ENCODE data around the gene BTF3. TPM values are rescaled to one million over a fixed set of nuclear protein-coding genes. Genes with fewer than 3 reads are reported as not detected.

BTF3 gene
- total and polyA plus RNA-seq, 11 donors: 336 to 824 (median 407) TPM

DNA sequence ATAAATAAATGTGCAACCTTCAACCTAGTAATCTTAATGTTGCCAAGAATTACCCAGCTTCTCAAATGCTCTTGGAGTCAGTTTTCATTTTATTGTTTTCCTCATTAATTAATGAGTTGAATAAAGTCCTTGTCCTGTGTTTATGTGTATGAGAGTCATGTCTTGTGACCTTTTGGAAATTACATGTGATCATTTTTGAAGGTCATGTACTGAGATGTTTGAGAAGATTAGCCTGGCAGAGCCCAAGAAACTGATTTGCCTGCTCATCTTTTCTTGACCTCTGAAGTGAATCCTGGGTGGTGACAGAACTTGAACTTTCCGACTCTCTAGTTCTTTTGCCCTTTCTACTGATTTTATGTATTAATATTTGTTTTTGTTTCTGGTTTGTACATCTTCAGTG lies 51.8 kb downstream of the BTF3 start:
- intact Hi-C loops (cut with DNase I): no loop called here
- DNase-seq: no peak
- Histone ChIP-seq H3K9me3 (no peaks in the 10 kb centered on the region), H3K27ac (no peak overlapping the region), H3K4me3 (no peak overlapping the region), H3K27me3 (no peaks in the 10 kb centered on the region), H3K4me1 (peaks cover 0 to 2% (median 0%) of the 10 kb centered on the region in 12 donors), H3K36me3 (peaks cover 0 to 43% (median 35%) of the 10 kb centered on the region in 9 donors)
- no peak for ATAC-seq
- TF ChIP-seq, protein P1, sequence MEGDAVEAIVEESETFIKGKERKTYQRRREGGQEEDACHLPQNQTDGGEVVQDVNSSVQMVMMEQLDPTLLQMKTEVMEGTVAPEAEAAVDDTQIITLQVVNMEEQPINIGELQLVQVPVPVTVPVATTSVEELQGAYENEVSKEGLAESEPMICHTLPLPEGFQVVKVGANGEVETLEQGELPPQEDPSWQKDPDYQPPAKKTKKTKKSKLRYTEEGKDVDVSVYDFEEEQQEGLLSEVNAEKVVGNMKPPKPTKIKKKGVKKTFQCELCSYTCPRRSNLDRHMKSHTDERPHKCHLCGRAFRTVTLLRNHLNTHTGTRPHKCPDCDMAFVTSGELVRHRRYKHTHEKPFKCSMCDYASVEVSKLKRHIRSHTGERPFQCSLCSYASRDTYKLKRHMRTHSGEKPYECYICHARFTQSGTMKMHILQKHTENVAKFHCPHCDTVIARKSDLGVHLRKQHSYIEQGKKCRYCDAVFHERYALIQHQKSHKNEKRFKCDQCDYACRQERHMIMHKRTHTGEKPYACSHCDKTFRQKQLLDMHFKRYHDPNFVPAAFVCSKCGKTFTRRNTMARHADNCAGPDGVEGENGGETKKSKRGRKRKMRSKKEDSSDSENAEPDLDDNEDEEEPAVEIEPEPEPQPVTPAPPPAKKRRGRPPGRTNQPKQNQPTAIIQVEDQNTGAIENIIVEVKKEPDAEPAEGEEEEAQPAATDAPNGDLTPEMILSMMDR (IDR thresholded peaks at IDR 0.05): no peak
- TF ChIP-seq POLR2A (IDR thresholded peaks at IDR 0.05): no peak
- 83 to 94% (median 88%) methylated on average over 1 of the region's 1 CpG for WGBS, 4 donors

DNA sequence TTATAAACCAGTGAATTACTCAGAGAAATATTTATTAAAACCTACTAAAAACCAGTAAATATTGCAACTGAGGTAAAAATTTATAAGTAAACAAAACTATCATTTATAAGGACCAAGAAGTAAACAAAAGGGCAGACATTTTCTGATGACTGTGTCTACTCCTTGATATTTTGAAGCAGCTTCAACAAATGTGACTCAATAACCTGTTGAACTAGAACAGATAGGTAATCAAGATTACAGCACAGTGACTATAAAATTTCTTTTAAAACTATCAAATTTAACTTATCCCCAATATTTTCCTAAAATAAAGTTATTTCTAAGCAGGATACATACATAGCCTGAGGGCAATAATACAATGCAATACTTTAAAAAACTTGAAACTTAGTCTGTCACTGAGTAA lies 54.4 kb downstream of the BTF3 start:
- Histone ChIP-seq H3K27ac (no peak overlapping the region), H3K27me3 (no peaks in the 10 kb centered on the region), H3K9me3 (no peaks in the 10 kb centered on the region), H3K36me3 (peaks cover 0 to 69% (median 61%) of the 10 kb centered on the region in 9 donors), H3K4me3 (no peak overlapping the region), H3K4me1 (no peaks in the 10 kb centered on the region)
- no peak for ATAC-seq
- TF ChIP-seq, protein P1 (IDR thresholded peaks at IDR 0.05): no peak
- no peak for TF ChIP-seq POLR2A (IDR thresholded peaks at IDR 0.05)
- DNase-seq: no peak
- intact Hi-C loops (cut with DNase I): no loop called here

Other genes starting within 250 kb of the BTF3 start
- gene FOXD1, start 49.7 kb upstream of the BTF3 start, total RNA-seq: under 1 TPM in 1 of 9 donors, not detected in 8; 0.18 TPM
- under 1 TPM in 1 of 2 donors, not detected in 1; 0.06 TPM for gene FOXD1, start 49.7 kb upstream of the BTF3 start, polyA plus RNA-seq
- gene ANKRA2, start 67.2 kb downstream of the BTF3 start, total RNA-seq: 10 to 100 TPM; 10.3 to 14.9 (median 11.4) TPM
- 1 to 10 TPM; 6.2 to 8.6 TPM for gene ANKRA2, start 67.2 kb downstream of the BTF3 start, polyA plus RNA-seq
- 10 to 100 TPM in 5 of 9 donors, 1 to 10 TPM in 4; 6.7 to 12.5 (median 10.2) TPM for gene UTP15, start 67.3 kb downstream of the BTF3 start, total RNA-seq
- 1 to 10 TPM; 2.3 to 7.7 TPM for gene UTP15, start 67.3 kb downstream of the BTF3 start, polyA plus RNA-seq
- gene ARHGEF28, start 127.8 kb downstream of the BTF3 start, total RNA-seq: 1 to 10 TPM in 7 of 9 donors, under 1 TPM in 2; 0.86 to 7.7 (median 2.2) TPM
- 1 to 10 TPM in 1 of 2 donors, under 1 TPM in 1; 0.51 to 1.5 TPM for gene ARHGEF28, start 127.8 kb downstream of the BTF3 start, polyA plus RNA-seq